K562 (cell line): Measurements from ENCODE around the gene NRP1. TPM values are rescaled to one million over a fixed set of nuclear protein-coding genes. Genes with fewer than 3 reads are reported as not detected.

Source experiments
- ATAC-seq: fragments of 200-7000 bp; cut with Tn5 transposase; 3 replicates; pipeline ENCODE4 v1.9.1; 2020; ENCODE audit warnings: moderate library complexity
- BruUV-seq: library from RNA; stranded (reverse); fragments of 400-500 nt; replicated peaks from 2 replicates; lab custom pipeline; 2021; lab: Mats Ljungman, UMichigan
- CTCF ChIA-PET: fragments of 300-600 bp; formaldehyde crosslinking; extraction: SDS; loops from one replicate; lab custom pipeline; 2021; ENCODE audit warnings: low intra/inter-chr PET ratio; lab: Yijun Ruan, JAX
- POLR2A ChIA-PET: fragments of 300-600, 350-650 bp; sonication (Branson Sonifier 250); formaldehyde crosslinking; extraction: SDS; loops from one replicate; lab custom pipeline; 2021; ENCODE audit warnings: antibody characterized with exemption, inconsistent platforms; lab: Yijun Ruan, JAX
- DNase-seq, 4 experiments: peaks; one replicate each; pipeline versions ENCODE4 v3.0.0 to v3.0.0-alpha.2; 2011 to 2018; ENCODE audit warnings: low spot score in 3 of 4, mixed read lengths in 3 of 4; ENCODE audit errors: extremely low read depth in 1 of 4
- FAIRE-seq: peaks from 2 replicates; lab custom pipeline; 2011; peaks lifted over from hg19 to GRCh38; lab: Jason Lieb, UNC
- H2AFZ ChIP-seq: 2 replicates; pipeline ENCODE4 v1.6.0; 2011; ENCODE audit warnings: low read depth, low read length, control low read depth, inconsistent platforms
- H3K27ac ChIP-seq: fragments of 200-600 bp; 3 replicates; pipeline ENCODE4 v1.8.0; 2011; ENCODE audit warnings: low read depth, mild to moderate bottlenecking, control low read depth, inconsistent platforms, low read length, moderate library complexity, mixed read lengths; ENCODE audit errors: extremely low read depth
- H3K27me3 ChIP-seq, 2 experiments: fragments of 300-600 bp in 1 of 2; 2 replicates in 1 of 2; 3 replicates in 1 of 2; pipeline versions ENCODE4 v1.6.0 to v1.8.0; 2011; ENCODE audit warnings: inconsistent platforms in 2 of 2, low read length in 2 of 2, mild to moderate bottlenecking in 1 of 2, mixed read lengths in 1 of 2, moderate library complexity in 1 of 2; ENCODE audit not compliant: control insufficient read depth in 2 of 2, insufficient read depth in 2 of 2
- H3K36me3 ChIP-seq: fragments of 300-600 bp; 3 replicates; pipeline ENCODE4 v1.8.0; 2011; ENCODE audit warnings: mild to moderate bottlenecking, low read length, inconsistent platforms; ENCODE audit not compliant: control insufficient read depth, insufficient read depth
- H3K4me1 ChIP-seq, 2 experiments: fragments of 200-600 bp in 1 of 2; replicated peaks in 1 of 2; 2 replicates in 1 of 2; 3 replicates in 1 of 2; pipeline versions ENCODE4 v1.5.1 to v1.8.0; 2011; ENCODE audit warnings: inconsistent platforms in 2 of 2, low read length in 2 of 2, mild to moderate bottlenecking in 1 of 2, mixed read lengths in 1 of 2, moderate library complexity in 1 of 2; ENCODE audit not compliant: control insufficient read depth in 2 of 2, insufficient read depth in 2 of 2
- H3K4me2 ChIP-seq: 2 replicates; pipeline ENCODE4 v1.6.1; 2011; ENCODE audit warnings: low read length, control low read depth, inconsistent platforms, mixed read lengths; ENCODE audit not compliant: insufficient read depth
- H3K4me3 ChIP-seq: fragments of 200-600 bp; sonication (generic), shearing (Covaris generic); 2 replicates; pipeline ENCODE4 v1.5.1; 2016; ENCODE audit warnings: control low read depth, inconsistent platforms
- H3K79me2 ChIP-seq: fragments of 200-600 bp; 3 replicates; pipeline ENCODE4 v1.8.0; 2011; ENCODE audit warnings: low read length, inconsistent platforms; ENCODE audit not compliant: control insufficient read depth, insufficient read depth
- H3K9ac ChIP-seq, 2 experiments: 2 replicates each; pipeline versions ENCODE4 v1.6.0 to v1.6.1; 2011; ENCODE audit warnings: low read depth in 2 of 2, low read length in 2 of 2, control low read depth in 1 of 2, inconsistent platforms in 1 of 2, mild to moderate bottlenecking in 1 of 2, mixed read lengths in 1 of 2; ENCODE audit not compliant: insufficient read depth in 1 of 2
- H3K9me1 ChIP-seq: one replicate; pipeline ENCODE4 v1.6.0; 2011; ENCODE audit warnings: inconsistent platforms, mild to moderate bottlenecking, low read length, moderate library complexity; ENCODE audit not compliant: control insufficient read depth, insufficient read depth
- H3K9me3 ChIP-seq: replicated peaks from 2 replicates; pipeline ENCODE4 v1.5.1; 2011; ENCODE audit warnings: low read depth, low read length, inconsistent platforms; ENCODE audit not compliant: control insufficient read depth, insufficient read depth
- H4K20me1 ChIP-seq: replicated peaks from 2 replicates; pipeline ENCODE4 v1.6.1; 2011; ENCODE audit warnings: low read length, inconsistent platforms, mixed read lengths; ENCODE audit not compliant: control insufficient read depth, insufficient read depth
- CCAR2 ChIP-seq: fragments of 200-400 bp; formaldehyde crosslinking; IDR thresholded peaks from 2 replicates; pipeline ENCODE4 v1.6.1; 2017; ENCODE audit warnings: mild to moderate bottlenecking, low read depth, low read length
- DNMT1 ChIP-seq: fragments of 450-650 bp; IDR thresholded peaks from 2 replicates; pipeline ENCODE4 v1.6.1; 2016; ENCODE audit warnings: antibody characterized with exemption, mild to moderate bottlenecking
- NUFIP1 ChIP-seq: fragments of 450-650 bp; IDR thresholded peaks from 2 replicates; pipeline ENCODE4 v1.6.1; 2018; ENCODE audit not compliant: partially characterized antibody
- TSC22D4 ChIP-seq: fragments of 450-650 bp; IDR thresholded peaks from 2 replicates; pipeline ENCODE4 v1.6.1; 2016; ENCODE audit warnings: missing genetic modification characterization, missing biosample characterization, control low read depth
- ZNF354B ChIP-seq: fragments of 250-450 bp; sonication (Bioruptor Pico); IDR thresholded peaks from 2 replicates; pipeline ENCODE4 v1.4.0; 2020
- WGBS: fragments of 100-300 bp; shearing (Covaris generic); methylation state at CpG from one replicate; pipeline ENCODE4 v1.1.6; 2016; ENCODE audit warnings: low coverage, mixed read lengths; ENCODE audit not compliant: insufficient coverage; ENCODE audit errors: missing lambda C conversion rate; 5-methylcytosine and 5-hydroxymethylcytosine counted together
- in situ Hi-C: fragments of 300-500 bp; cut with MboI; formaldehyde crosslinking; loops from 4 replicates; pipeline ENCODE4 v1.15.0; 2018; ENCODE audit warnings: inconsistent platforms, mixed read lengths
- intact Hi-C: fragments of 100-400 bp; cut with micrococcal nuclease; formaldehyde crosslinking; loops from 2 replicates; pipeline ENCODE4 v1.14.2; 2022
- polyA plus RNA-seq, 8 experiments: library from polyadenylated mRNA; depleted of rRNA in 4 of 8; stranded (reverse) in 5 of 8; unstranded in 3 of 8; fragments of >200 nt; fragmentation: Nextera tagmentation in 2 of 8; fragmentation: Illumina TruSeq in 1 of 8; extraction: Ambion mirVana in 2 of 8; extraction: Trizol in 1 of 8; gene quantifications; 2 replicates each; pipeline versions ENCODE4 v1.2.1 to v1.2.3, GENCODE V29; 2011 to 2014; ENCODE audit warnings: inconsistent platforms in 1 of 8, missing spikeins in 1 of 8
- total RNA-seq, 7 experiments: library from RNA; depleted of rRNA in 6 of 7; stranded (reverse); fragments of >200 nt in 6 of 7; fragmentation: Illumina TruSeq in 2 of 7; extraction: Trizol in 2 of 7; gene quantifications; 2 replicates each; pipeline versions ENCODE4 v1.2.1 to v1.2.3, GENCODE V29; 2011 to 2021; ENCODE audit warnings: low replicate concordance in 1 of 7
- TF ChIP-seq, protein P1 (sequence below): fragments of 450-650 bp; IDR thresholded peaks from 2 replicates; pipeline ENCODE4 v1.6.1; 2016; ENCODE audit warnings: mild to moderate bottlenecking, moderate library complexity
- TF ChIP-seq, protein P2 (sequence below): fragments of 450-650 bp; formaldehyde crosslinking; conservative IDR thresholded peaks from 2 replicates; pipeline ENCODE4 v1.4.0; 2022; ENCODE audit warnings: mild to moderate bottlenecking, missing genetic modification characterization
- TF ChIP-seq, protein P3 (sequence below): sonication (generic); formaldehyde crosslinking; IDR thresholded peaks from 2 replicates; pipeline ENCODE4 v1.8.0; 2022; ENCODE audit warnings: mild to moderate bottlenecking, missing genetic modification reagents

NRP1 gene
- total and polyA plus RNA-seq, 9 of the 15 experiments (the other 6 are each of a cell fraction or from before 2014, with no cell fraction given), result 0.01 to 0.38 (median 0.04) TPM; not detected in 5

DNA sequence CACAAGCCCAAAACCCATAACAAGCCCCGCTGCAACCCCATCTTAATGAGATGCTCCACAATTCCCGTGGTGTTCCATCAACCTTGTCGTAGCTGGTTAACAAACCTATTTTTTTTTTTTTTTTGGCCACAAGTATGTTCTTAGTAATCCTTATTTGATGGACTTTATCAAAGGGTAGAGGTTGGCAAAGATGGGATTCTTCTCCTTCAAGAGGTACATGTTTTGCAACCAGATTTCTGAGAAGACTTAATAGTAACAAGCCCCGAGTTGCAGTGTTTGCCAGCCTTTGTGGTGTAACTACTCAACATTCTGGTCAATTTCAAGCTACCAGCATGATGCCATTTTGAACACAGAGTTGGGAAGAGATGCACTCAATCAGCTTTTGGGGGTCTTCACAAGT is 181.7 kb downstream of the NRP1 start:
- Histone ChIP-seq H3K9ac (no peak overlapping the region), H3K4me2 (no peak overlapping the region), H3K4me3 (no peak overlapping the region), H3K9me1 (no peaks in the 10 kb centered on the region), H2AFZ (no peak overlapping the region), H3K4me1 (no peaks in the 10 kb centered on the region), H3K79me2 (no peaks in the 10 kb centered on the region), H3K36me3 (no peaks in the 10 kb centered on the region), H3K27me3 (0 out of 5 replicates have a peak, but pooled peaks cover 0 to 2% of the 10 kb centered on the region in 2 experiments), H3K9me3 (no peaks in the 10 kb centered on the region), H4K20me1 (no peaks in the 10 kb centered on the region), H3K27ac (no peak overlapping the region)
- ChIA-PET POLR2A (interaction anchor here (0.9 to 1.6 kb wide), 2 partner anchors 14 to 35 kb away, joined by 3 to 4 read pairs; no protein-coding TSS in a partner anchor), CTCF (interaction anchor here (0.7 kb wide), 1 partner anchor 341 kb away, joined by 3 read pairs; no protein-coding TSS in a partner anchor)
- in situ Hi-C loops, result no loop called here
- ATAC-seq, result no peak
- no peak for FAIRE-seq
- intact Hi-C loops, result no loop called here
- BruUV-seq, result no TSS peak
- WGBS, result 0% methylated on average over 4 of the region's 4 CpGs
- no peak for DNase-seq
- TF ChIP-seq NUFIP1 (no peak), CCAR2 (no peak), ZNF354B (CRISPR knock-in tag) (no peak), TSC22D4 (no peak), DNMT1 (no peak)
- TF ChIP-seq, protein P1, sequence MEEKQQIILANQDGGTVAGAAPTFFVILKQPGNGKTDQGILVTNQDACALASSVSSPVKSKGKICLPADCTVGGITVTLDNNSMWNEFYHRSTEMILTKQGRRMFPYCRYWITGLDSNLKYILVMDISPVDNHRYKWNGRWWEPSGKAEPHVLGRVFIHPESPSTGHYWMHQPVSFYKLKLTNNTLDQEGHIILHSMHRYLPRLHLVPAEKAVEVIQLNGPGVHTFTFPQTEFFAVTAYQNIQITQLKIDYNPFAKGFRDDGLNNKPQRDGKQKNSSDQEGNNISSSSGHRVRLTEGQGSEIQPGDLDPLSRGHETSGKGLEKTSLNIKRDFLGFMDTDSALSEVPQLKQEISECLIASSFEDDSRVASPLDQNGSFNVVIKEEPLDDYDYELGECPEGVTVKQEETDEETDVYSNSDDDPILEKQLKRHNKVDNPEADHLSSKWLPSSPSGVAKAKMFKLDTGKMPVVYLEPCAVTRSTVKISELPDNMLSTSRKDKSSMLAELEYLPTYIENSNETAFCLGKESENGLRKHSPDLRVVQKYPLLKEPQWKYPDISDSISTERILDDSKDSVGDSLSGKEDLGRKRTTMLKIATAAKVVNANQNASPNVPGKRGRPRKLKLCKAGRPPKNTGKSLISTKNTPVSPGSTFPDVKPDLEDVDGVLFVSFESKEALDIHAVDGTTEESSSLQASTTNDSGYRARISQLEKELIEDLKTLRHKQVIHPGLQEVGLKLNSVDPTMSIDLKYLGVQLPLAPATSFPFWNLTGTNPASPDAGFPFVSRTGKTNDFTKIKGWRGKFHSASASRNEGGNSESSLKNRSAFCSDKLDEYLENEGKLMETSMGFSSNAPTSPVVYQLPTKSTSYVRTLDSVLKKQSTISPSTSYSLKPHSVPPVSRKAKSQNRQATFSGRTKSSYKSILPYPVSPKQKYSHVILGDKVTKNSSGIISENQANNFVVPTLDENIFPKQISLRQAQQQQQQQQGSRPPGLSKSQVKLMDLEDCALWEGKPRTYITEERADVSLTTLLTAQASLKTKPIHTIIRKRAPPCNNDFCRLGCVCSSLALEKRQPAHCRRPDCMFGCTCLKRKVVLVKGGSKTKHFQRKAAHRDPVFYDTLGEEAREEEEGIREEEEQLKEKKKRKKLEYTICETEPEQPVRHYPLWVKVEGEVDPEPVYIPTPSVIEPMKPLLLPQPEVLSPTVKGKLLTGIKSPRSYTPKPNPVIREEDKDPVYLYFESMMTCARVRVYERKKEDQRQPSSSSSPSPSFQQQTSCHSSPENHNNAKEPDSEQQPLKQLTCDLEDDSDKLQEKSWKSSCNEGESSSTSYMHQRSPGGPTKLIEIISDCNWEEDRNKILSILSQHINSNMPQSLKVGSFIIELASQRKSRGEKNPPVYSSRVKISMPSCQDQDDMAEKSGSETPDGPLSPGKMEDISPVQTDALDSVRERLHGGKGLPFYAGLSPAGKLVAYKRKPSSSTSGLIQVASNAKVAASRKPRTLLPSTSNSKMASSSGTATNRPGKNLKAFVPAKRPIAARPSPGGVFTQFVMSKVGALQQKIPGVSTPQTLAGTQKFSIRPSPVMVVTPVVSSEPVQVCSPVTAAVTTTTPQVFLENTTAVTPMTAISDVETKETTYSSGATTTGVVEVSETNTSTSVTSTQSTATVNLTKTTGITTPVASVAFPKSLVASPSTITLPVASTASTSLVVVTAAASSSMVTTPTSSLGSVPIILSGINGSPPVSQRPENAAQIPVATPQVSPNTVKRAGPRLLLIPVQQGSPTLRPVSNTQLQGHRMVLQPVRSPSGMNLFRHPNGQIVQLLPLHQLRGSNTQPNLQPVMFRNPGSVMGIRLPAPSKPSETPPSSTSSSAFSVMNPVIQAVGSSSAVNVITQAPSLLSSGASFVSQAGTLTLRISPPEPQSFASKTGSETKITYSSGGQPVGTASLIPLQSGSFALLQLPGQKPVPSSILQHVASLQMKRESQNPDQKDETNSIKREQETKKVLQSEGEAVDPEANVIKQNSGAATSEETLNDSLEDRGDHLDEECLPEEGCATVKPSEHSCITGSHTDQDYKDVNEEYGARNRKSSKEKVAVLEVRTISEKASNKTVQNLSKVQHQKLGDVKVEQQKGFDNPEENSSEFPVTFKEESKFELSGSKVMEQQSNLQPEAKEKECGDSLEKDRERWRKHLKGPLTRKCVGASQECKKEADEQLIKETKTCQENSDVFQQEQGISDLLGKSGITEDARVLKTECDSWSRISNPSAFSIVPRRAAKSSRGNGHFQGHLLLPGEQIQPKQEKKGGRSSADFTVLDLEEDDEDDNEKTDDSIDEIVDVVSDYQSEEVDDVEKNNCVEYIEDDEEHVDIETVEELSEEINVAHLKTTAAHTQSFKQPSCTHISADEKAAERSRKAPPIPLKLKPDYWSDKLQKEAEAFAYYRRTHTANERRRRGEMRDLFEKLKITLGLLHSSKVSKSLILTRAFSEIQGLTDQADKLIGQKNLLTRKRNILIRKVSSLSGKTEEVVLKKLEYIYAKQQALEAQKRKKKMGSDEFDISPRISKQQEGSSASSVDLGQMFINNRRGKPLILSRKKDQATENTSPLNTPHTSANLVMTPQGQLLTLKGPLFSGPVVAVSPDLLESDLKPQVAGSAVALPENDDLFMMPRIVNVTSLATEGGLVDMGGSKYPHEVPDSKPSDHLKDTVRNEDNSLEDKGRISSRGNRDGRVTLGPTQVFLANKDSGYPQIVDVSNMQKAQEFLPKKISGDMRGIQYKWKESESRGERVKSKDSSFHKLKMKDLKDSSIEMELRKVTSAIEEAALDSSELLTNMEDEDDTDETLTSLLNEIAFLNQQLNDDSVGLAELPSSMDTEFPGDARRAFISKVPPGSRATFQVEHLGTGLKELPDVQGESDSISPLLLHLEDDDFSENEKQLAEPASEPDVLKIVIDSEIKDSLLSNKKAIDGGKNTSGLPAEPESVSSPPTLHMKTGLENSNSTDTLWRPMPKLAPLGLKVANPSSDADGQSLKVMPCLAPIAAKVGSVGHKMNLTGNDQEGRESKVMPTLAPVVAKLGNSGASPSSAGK, result no peak
- TF ChIP-seq, protein P2, sequence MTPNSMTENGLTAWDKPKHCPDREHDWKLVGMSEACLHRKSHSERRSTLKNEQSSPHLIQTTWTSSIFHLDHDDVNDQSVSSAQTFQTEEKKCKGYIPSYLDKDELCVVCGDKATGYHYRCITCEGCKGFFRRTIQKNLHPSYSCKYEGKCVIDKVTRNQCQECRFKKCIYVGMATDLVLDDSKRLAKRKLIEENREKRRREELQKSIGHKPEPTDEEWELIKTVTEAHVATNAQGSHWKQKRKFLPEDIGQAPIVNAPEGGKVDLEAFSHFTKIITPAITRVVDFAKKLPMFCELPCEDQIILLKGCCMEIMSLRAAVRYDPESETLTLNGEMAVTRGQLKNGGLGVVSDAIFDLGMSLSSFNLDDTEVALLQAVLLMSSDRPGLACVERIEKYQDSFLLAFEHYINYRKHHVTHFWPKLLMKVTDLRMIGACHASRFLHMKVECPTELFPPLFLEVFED, result no peak
- TF ChIP-seq, protein P3, sequence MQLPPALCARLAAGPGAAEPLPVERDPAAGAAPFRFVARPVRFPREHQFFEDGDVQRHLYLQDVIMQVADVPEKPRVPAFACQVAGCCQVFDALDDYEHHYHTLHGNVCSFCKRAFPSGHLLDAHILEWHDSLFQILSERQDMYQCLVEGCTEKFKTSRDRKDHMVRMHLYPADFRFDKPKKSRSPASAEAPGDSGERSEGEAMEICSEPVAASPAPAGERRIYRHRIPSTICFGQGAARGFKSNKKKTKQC, result no peak
